HG02885 (cell line): ENCODE data around the gene RTN4.

Experiments used
- ATAC-seq: cut with Tn5 transposase; IDR thresholded peaks from one replicate; pipeline ENCODE4 v1.9.1; 2021; ENCODE audit warnings: mild to moderate bottlenecking; ENCODE audit not compliant: unreplicated experiment, poor library complexity

Gene RTN4

GRCh38 chr2:55043841-55044240, 6.4 kb downstream of the RTN4 start:
- ATAC-seq, result no peak

- ATAC-seq, result no peak
Measured at GRCh38 chr2:55038428-55038827, 11.8 kb downstream of the RTN4 start.

- no peak for ATAC-seq
Measured at GRCh38 chr2:55035716-55036115, 14.5 kb downstream of the RTN4 start.

- no peak for ATAC-seq
Measured at GRCh38 chr2:55033921-55034320, 16.3 kb downstream of the RTN4 start.

- ATAC-seq, result peak; percentile 99
Measured at GRCh38 chr2:55033076-55033742, 17.0 kb downstream of the RTN4 start.

- no peak for ATAC-seq
Measured at GRCh38 chr2:55031505-55031904, 18.7 kb downstream of the RTN4 start.

GRCh38 chr2:55030766-55031165, 19.5 kb downstream of the RTN4 start:
- no peak for ATAC-seq

- ATAC-seq, result no peak
Measured at GRCh38 chr2:55029098-55029497, 21.2 kb downstream of the RTN4 start.

GRCh38 chr2:55027226-55027625, 23.0 kb downstream of the RTN4 start:
- no peak for ATAC-seq

- no peak for ATAC-seq
Measured at GRCh38 chr2:55026202-55026601, 24.0 kb downstream of the RTN4 start.

- ATAC-seq, result peak; percentile 29
Measured at GRCh38 chr2:55025627-55026026, 24.6 kb downstream of the RTN4 start.

GRCh38 chr2:55025082-55025481, 25.2 kb downstream of the RTN4 start:
- peak; percentile 78 for ATAC-seq

- no peak for ATAC-seq
Measured at GRCh38 chr2:55022476-55022875, 27.8 kb downstream of the RTN4 start.

- no peak for ATAC-seq
Measured at GRCh38 chr2:55019526-55020258, 30.6 kb downstream of the RTN4 start.

GRCh38 chr2:55018619-55019018, 31.6 kb downstream of the RTN4 start:
- no peak for ATAC-seq

GRCh38 chr2:55017880-55018279, 32.4 kb downstream of the RTN4 start:
- no peak for ATAC-seq

- no peak for ATAC-seq
Measured at GRCh38 chr2:55017428-55017827, 32.8 kb downstream of the RTN4 start.

GRCh38 chr2:55014962-55015939, 35.0 kb downstream of the RTN4 start:
- no peak for ATAC-seq

GRCh38 chr2:55013936-55014335, 36.3 kb downstream of the RTN4 start:
- no peak for ATAC-seq

GRCh38 chr2:55012672-55013484, 37.4 kb downstream of the RTN4 start:
- no peak for ATAC-seq
